Nephron progenitor cell (in vitro differentiated cells): Measurements from ENCODE around the gene BLCAP.
A peak's percentile ranks its signal among the peaks of the same experiment; 100 is the strongest.

Source experiments
- DNase-seq: peaks from one replicate; pipeline ENCODE4 v3.0.0; 2021
- H3K27ac Mint-ChIP-seq: 2 replicates; pipeline ENCODE4 v1.8.0; 2021; ENCODE audit warnings: mild to moderate bottlenecking, moderate library complexity, mixed read lengths
- H3K27me3 Mint-ChIP-seq: 2 replicates; pipeline ENCODE4 v1.8.0; 2021; ENCODE audit warnings: mild to moderate bottlenecking, low read depth, mixed read lengths; ENCODE audit not compliant: poor library complexity
- H3K36me3 Mint-ChIP-seq: 2 replicates; pipeline ENCODE4 v1.8.0; 2021; ENCODE audit warnings: low read depth, mixed read lengths
- H3K4me1 Mint-ChIP-seq: 2 replicates; pipeline ENCODE4 v1.8.0; 2021; ENCODE audit warnings: mixed read lengths
- H3K4me3 Mint-ChIP-seq: 2 replicates; pipeline ENCODE4 v1.8.0; 2021; ENCODE audit warnings: mild to moderate bottlenecking, moderate library complexity, mixed read lengths
- H3K9me3 Mint-ChIP-seq: 2 replicates; pipeline ENCODE4 v1.8.0; 2021; ENCODE audit warnings: mild to moderate bottlenecking, moderate library complexity, mixed read lengths
- TF ChIP-seq, protein P1 (sequence below): fragments of 200-600 bp; sonication (generic); IDR thresholded peaks from 2 replicates; pipeline ENCODE4 v1.5.0; 2021; ENCODE audit warnings: antibody characterized with exemption

The BLCAP gene

DNA sequence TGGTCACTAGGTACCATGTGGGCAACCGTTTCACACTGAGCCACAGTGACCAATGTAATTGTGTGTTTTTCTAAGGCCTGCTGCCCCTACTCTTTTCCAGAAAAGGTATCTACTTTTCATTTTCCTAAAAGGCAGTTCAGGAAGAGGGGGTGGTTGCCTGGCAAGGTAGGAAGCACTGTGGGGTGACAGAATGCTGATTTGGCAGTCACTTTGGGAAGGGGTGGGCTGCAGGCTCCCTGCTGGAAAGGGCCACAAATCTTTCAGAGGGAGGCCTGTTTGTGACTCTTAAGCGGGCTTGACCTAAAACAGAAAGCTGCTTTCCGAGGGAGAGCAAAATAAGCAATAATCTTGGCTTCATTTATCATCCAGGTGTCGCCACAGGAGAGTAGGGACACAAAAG lies 11.8 kb downstream of the BLCAP start:
- Mint-ChIP-seq H3K4me1 (peaks cover 83% of the 10 kb centered on the region), H3K9me3 (peaks cover 5% of the 10 kb centered on the region), H3K4me3 (no peak overlapping the region), H3K27me3 (peaks cover 7% of the 10 kb centered on the region), H3K36me3 (peaks cover 43% of the 10 kb centered on the region), H3K27ac (peak overlapping the region; percentile 90)
- TF ChIP-seq, protein P1, sequence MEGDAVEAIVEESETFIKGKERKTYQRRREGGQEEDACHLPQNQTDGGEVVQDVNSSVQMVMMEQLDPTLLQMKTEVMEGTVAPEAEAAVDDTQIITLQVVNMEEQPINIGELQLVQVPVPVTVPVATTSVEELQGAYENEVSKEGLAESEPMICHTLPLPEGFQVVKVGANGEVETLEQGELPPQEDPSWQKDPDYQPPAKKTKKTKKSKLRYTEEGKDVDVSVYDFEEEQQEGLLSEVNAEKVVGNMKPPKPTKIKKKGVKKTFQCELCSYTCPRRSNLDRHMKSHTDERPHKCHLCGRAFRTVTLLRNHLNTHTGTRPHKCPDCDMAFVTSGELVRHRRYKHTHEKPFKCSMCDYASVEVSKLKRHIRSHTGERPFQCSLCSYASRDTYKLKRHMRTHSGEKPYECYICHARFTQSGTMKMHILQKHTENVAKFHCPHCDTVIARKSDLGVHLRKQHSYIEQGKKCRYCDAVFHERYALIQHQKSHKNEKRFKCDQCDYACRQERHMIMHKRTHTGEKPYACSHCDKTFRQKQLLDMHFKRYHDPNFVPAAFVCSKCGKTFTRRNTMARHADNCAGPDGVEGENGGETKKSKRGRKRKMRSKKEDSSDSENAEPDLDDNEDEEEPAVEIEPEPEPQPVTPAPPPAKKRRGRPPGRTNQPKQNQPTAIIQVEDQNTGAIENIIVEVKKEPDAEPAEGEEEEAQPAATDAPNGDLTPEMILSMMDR, result no peak
- no peak for DNase-seq

DNA sequence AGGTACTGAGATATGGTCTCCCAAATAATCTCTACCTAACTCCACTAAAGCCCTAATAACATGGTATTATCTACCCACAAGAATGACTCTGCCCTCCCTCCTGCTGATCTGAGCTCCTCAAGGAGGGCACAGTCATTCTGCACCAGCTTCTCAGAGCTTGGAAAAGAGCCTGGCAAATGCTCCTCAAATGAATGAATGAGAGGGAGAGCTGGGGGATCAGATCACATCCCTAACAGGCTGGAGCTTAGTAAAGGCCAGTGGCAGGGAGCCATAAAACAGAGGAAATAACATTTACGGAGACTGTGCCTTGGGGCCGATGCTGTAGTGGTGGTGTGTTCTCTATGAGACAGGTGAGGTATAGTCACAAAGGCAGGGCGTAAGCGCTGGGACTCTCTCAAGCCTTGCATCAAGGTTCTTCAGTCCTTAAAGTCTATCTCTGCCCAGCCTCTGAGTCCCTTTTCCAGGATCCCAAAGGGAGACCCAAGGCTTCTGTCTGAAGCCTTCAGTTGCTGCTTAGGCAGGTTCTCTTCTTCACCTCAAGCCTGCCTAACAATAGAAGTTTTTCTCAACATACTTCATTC lies 13.8 kb downstream of the BLCAP start:
- Mint-ChIP-seq H3K36me3 (peaks cover 38% of the 10 kb centered on the region), H3K27ac (no peak overlapping the region), H3K4me3 (no peak overlapping the region), H3K9me3 (no peaks in the 10 kb centered on the region), H3K27me3 (no peaks in the 10 kb centered on the region), H3K4me1 (peaks cover 63% of the 10 kb centered on the region)
- TF ChIP-seq, protein P1, result no peak
- no peak for DNase-seq

DNA sequence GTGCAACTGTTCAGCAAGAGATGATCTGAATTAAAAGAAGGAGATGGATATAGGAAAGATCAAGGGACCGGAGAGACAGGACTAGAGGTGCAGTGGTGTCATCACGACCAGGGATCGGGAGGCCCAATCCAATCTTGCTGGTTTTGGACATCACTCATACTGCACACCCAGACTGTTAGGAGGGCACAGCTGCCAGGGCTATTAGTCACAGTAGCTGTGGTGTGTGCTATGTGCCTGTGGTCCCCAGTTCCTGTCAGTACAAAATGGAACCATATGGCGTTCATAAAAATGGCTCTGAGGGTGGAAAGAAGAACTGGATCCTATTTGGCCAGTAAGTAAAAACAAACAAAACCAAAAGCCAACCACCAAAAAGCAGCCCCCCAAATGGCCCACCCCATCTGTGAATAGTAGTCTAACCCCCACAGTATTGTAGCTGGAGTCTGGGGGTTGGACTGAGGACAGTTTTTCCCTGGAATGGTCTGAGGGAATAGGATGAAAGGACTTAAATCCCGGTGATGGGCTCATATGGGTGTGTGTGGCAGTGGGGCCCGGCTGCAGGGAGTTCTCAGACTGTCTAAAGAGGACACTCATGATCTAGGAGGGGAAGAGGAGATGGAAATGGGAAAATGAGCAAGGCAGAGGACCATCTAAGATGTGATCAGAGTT lies 15.9 kb downstream of the BLCAP start:
- no peak for DNase-seq
- peaks cover 42% of the 10 kb centered on the region for H3K4me1 Mint-ChIP-seq
- no peaks in the 10 kb centered on the region for H3K27me3 Mint-ChIP-seq
- TF ChIP-seq, protein P1, result no peak
- H3K27ac Mint-ChIP-seq, result no peak overlapping the region
- no peak overlapping the region for H3K4me3 Mint-ChIP-seq
- no peaks in the 10 kb centered on the region for H3K9me3 Mint-ChIP-seq
- peaks cover 38% of the 10 kb centered on the region for H3K36me3 Mint-ChIP-seq

DNA sequence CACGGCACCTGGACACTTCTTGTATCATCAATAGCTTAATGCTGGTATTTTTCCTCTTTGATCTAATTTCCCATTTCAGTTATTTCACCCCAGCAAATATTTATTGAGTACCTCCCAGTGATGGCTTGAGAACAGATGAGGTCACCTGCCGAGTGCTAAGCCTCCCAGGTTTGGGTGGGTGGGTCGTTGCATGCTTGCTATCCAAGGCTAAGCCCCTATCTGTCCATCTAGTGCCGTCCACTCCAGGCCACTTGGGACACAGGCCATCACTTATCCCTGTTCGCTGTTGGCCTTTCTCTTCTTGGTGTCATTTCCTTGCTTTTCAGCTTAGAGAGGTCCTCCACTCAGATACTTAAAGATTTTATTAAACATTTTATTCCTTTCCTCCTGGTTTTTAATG lies 17.4 kb downstream of the BLCAP start:
- Mint-ChIP-seq H3K4me1 (peaks cover 26% of the 10 kb centered on the region), H3K27ac (peak overlapping the region; percentile 50), H3K9me3 (no peaks in the 10 kb centered on the region), H3K4me3 (no peak overlapping the region), H3K27me3 (no peaks in the 10 kb centered on the region), H3K36me3 (peaks cover 38% of the 10 kb centered on the region)
- TF ChIP-seq, protein P1, result no peak
- no peak for DNase-seq

DNA sequence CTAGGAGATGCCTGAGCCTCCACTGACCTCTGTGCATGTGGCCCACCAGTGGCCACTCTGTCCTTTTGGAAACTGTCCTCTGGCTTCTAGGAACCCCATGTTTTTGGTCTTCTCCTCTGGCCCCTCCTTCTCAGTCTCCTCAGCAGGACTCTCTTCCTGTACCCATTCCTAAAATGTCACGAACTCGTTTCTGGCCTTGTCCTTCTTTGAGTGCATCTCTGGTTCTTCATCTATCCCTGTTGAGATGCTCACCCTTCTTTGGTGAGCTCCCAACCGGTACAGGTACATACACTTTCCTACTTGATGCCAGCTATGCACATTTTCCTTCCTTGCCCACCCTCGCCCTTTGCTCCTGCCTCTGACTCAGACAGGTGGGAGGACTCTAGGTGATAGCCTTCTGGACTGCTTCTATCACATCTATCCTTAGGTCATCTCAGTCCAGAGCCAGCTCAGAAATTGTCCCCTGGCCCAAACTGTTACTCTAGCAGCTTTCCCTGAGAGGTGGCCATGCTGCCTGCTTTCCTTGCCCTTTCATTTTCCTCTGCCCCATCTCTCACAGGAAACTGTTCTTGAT lies 21.4 kb downstream of the BLCAP start:
- H3K27ac Mint-ChIP-seq, result no peak overlapping the region
- no peaks in the 10 kb centered on the region for H3K27me3 Mint-ChIP-seq
- DNase-seq, result no peak
- peaks cover 12% of the 10 kb centered on the region for H3K36me3 Mint-ChIP-seq
- no peaks in the 10 kb centered on the region for H3K9me3 Mint-ChIP-seq
- TF ChIP-seq, protein P1, result no peak
- H3K4me1 Mint-ChIP-seq, result peaks cover under 1% of the 10 kb centered on the region
- H3K4me3 Mint-ChIP-seq, result no peak overlapping the region
